Keratinocyte (primary cell): ENCODE results near the gene GSTM2. TPM values are rescaled to one million over a fixed set of nuclear protein-coding genes. Genes with fewer than 3 reads are reported as not detected.
"Not testable (repeated sequence)": the region's sequence is repeated elsewhere in the genome, so short reads cannot be mapped to it uniquely, and the experiment has no call there.

ENCODE experiments used
- DNase-seq: peaks from one replicate; pipeline ENCODE4 v3.0.0-alpha.2; 2011; ENCODE audit warnings: low read depth, missing footprints, low spot score
- FAIRE-seq: peaks from 2 replicates; lab custom pipeline; 2011; peaks lifted over from hg19 to GRCh38; lab: Jason Lieb, UNC
- H2AFZ ChIP-seq: 2 replicates; pipeline ENCODE4 v1.6.0; 2012; ENCODE audit warnings: low read length, control low read depth, inconsistent platforms; ENCODE audit not compliant: control insufficient read depth
- H3K27ac ChIP-seq: 2 replicates; pipeline ENCODE4 v1.5.1; 2011; ENCODE audit warnings: low read length; ENCODE audit not compliant: control insufficient read depth, insufficient read depth
- H3K27me3 ChIP-seq: 3 replicates; pipeline ENCODE4 v1.6.0; 2011; ENCODE audit warnings: low read length; ENCODE audit not compliant: control insufficient read depth, insufficient read depth; ENCODE audit errors: extremely low read depth
- H3K36me3 ChIP-seq, 2 experiments: 2 replicates in 1 of 2; 3 replicates in 1 of 2; pipeline ENCODE4 v1.5.1; 2011; ENCODE audit warnings: low read length in 2 of 2, mild to moderate bottlenecking in 1 of 2; ENCODE audit not compliant: control insufficient read depth in 2 of 2, insufficient read depth in 2 of 2; ENCODE audit errors: extremely low read depth in 1 of 2
- H3K4me1 ChIP-seq: 3 replicates; pipeline ENCODE4 v1.5.1; 2011; ENCODE audit warnings: low read length; ENCODE audit not compliant: control insufficient read depth, insufficient read depth; ENCODE audit errors: extremely low read depth
- H3K4me2 ChIP-seq: 3 replicates; pipeline ENCODE4 v1.6.0; 2011; ENCODE audit warnings: low read depth, low read length; ENCODE audit not compliant: control insufficient read depth, insufficient read depth; ENCODE audit errors: extremely low read depth
- H3K4me3 ChIP-seq, 3 experiments: fragments of 200-600 bp in 1 of 3; sonication (generic) in 1 of 3; 2 replicates in 2 of 3; 3 replicates in 1 of 3; pipeline ENCODE4 v1.5.1; 2011 to 2016; ENCODE audit warnings: low read length in 3 of 3, mild to moderate bottlenecking in 3 of 3, control low read depth in 2 of 3, inconsistent platforms in 1 of 3, low read depth in 1 of 3, mixed read lengths in 1 of 3, mixed run types in 1 of 3, moderate library complexity in 1 of 3; ENCODE audit not compliant: control insufficient read depth in 2 of 3, insufficient read depth in 2 of 3; ENCODE audit errors: extremely low read depth in 1 of 3
- H3K79me2 ChIP-seq: 2 replicates; pipeline ENCODE4 v1.6.0; 2012; ENCODE audit warnings: low read length; ENCODE audit not compliant: control insufficient read depth, insufficient read depth
- H3K9ac ChIP-seq: 3 replicates; pipeline ENCODE4 v1.6.0; 2011; ENCODE audit warnings: low read length; ENCODE audit not compliant: control insufficient read depth, insufficient read depth; ENCODE audit errors: extremely low read depth
- H3K9me1 ChIP-seq: 3 replicates; pipeline ENCODE4 v1.6.0; 2011; ENCODE audit warnings: low read length; ENCODE audit not compliant: control insufficient read depth, insufficient read depth; ENCODE audit errors: extremely low read depth
- H3K9me3 ChIP-seq: 2 replicates; pipeline ENCODE4 v1.5.1; 2012; ENCODE audit warnings: low read depth, low read length; ENCODE audit not compliant: control insufficient read depth
- H4K20me1 ChIP-seq: 3 replicates; pipeline ENCODE4 v1.6.0; 2011; ENCODE audit warnings: low read length; ENCODE audit not compliant: control insufficient read depth, insufficient read depth; ENCODE audit errors: extremely low read depth
- EZH2 ChIP-seq: IDR thresholded peaks from one replicate; pipeline ENCODE4 v1.6.1; 2012; ENCODE audit warnings: inconsistent platforms, mild to moderate bottlenecking, low read length, moderate library complexity
- dilution Hi-C: fragments of 300-500 bp; cut with MboI; formaldehyde crosslinking; loops from one replicate; pipeline ENCODE4 v1.7.0; 2020; ENCODE audit warnings: low sequenced_read_pairs; ENCODE audit not compliant: extremely low pct_ligation_motif_present
- polyA plus RNA-seq, 5 experiments: library from polyadenylated mRNA; depleted of rRNA in 3 of 5; stranded (reverse) in 3 of 5; stranded (forward) in 1 of 5; unstranded in 1 of 5; fragments of >200 nt; gene quantifications; 1 replicate in 1 of 5; 2 replicates in 3 of 5; 3 replicates in 1 of 5; pipeline versions ENCODE4 v1.2.1 to v1.2.3, GENCODE V29; 2011 to 2012; ENCODE audit warnings: missing spikeins in 2 of 5, low read depth in 1 of 5, low replicate concordance in 1 of 5
- TF ChIP-seq, protein P1 (sequence below), 3 experiments: IDR thresholded peaks in 1 of 3; conservative IDR thresholded peaks in 1 of 3; optimal IDR thresholded peaks in 1 of 3; 2 replicates in 2 of 3; 3 replicates in 1 of 3; pipeline versions ENCODE3 to v1.5.1; 2011; ENCODE audit warnings: low read length in 3 of 3, mild to moderate bottlenecking in 3 of 3, moderate library complexity in 2 of 3, control low read depth in 1 of 3, inconsistent platforms in 1 of 3; ENCODE audit not compliant: insufficient read depth in 2 of 3; ENCODE audit errors: extremely low read depth in 1 of 3

The GSTM2 gene
- polyA plus RNA-seq, 1 donor (not counting 4 experiments of a cell fraction or from before 2014, with no cell fraction given) = 11.1 TPM

DNA sequence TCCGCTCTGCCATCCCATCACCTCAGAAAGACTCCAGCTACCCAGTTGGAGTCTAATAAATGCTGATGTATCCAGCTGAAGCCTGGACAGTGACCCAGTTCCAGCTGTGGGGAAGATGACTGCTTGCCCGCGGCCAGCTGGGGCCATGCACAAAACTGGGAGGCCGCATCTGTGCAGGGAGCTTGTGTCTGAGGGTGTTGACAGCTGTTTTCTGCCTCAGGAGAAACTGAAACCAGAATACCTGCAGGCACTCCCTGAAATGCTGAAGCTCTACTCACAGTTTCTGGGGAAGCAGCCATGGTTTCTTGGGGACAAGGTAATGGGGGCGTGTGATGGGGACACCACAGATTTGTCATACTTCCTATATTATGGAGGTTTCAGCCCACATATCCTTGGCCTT, 3.2 kb downstream of the GSTM2 start:
- no peaks in the 10 kb centered on the region for H3K27me3 ChIP-seq
- no peak overlapping the region for H3K27ac ChIP-seq
- no peak overlapping the region for H3K4me3 ChIP-seq
- H3K9me1 ChIP-seq = no peaks in the 10 kb centered on the region
- FAIRE-seq = no peak
- H2AFZ ChIP-seq = no peak overlapping the region
- no peak overlapping the region for H3K4me2 ChIP-seq
- no peaks in the 10 kb centered on the region for H3K4me1 ChIP-seq
- H3K9ac ChIP-seq = no peak overlapping the region
- no peak for DNase-seq
- H3K9me3 ChIP-seq = no peaks in the 10 kb centered on the region
- no peaks in the 10 kb centered on the region for H4K20me1 ChIP-seq
- no peaks in the 10 kb centered on the region for H3K79me2 ChIP-seq
- TF ChIP-seq, protein P1, sequence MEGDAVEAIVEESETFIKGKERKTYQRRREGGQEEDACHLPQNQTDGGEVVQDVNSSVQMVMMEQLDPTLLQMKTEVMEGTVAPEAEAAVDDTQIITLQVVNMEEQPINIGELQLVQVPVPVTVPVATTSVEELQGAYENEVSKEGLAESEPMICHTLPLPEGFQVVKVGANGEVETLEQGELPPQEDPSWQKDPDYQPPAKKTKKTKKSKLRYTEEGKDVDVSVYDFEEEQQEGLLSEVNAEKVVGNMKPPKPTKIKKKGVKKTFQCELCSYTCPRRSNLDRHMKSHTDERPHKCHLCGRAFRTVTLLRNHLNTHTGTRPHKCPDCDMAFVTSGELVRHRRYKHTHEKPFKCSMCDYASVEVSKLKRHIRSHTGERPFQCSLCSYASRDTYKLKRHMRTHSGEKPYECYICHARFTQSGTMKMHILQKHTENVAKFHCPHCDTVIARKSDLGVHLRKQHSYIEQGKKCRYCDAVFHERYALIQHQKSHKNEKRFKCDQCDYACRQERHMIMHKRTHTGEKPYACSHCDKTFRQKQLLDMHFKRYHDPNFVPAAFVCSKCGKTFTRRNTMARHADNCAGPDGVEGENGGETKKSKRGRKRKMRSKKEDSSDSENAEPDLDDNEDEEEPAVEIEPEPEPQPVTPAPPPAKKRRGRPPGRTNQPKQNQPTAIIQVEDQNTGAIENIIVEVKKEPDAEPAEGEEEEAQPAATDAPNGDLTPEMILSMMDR (optimal IDR thresholded peaks at IDR 0.05 in 1 of 3, IDR thresholded peaks at IDR 0.05 in 1 of 3, conservative IDR thresholded peaks at IDR 0.05 in 1 of 3; ENCODE audit: extremely low read depth in 1 of 3, insufficient read depth in 2 of 3, low read length in 3 of 3) = no peak
- no peak for TF ChIP-seq EZH2
- H3K36me3 ChIP-seq = no peaks in the 10 kb centered on the region
- dilution Hi-C loops = no loop called here

DNA sequence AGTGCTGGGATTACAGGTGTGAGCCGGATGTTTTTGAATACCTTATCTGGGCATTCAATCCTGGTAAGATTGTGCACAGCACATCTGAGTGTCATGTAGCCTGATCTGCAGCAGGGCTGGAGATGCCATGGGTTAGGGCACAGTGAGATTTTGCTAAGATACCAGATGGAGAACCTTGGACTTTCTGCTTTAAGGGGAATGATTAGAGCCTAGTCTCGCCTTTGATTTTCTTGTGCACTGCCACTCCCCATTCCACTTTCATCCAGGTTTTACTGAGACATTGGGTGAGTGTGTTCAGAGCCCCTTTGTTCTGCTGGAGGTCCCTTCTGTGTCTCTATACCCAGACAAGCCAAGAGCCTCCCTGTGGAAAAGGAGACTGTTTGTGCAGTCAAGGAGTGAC, 6.0 kb downstream of the GSTM2 start:
- H3K79me2 ChIP-seq, H3K4me2 ChIP-seq, H3K9me1 ChIP-seq, H3K27ac ChIP-seq, H3K27me3 ChIP-seq, H4K20me1 ChIP-seq, H3K4me3 ChIP-seq, dilution Hi-C loops, H3K9me3 ChIP-seq, H2AFZ ChIP-seq, H3K9ac ChIP-seq, DNase-seq, FAIRE-seq, H3K4me1 ChIP-seq, H3K36me3 ChIP-seq: not testable (repeated sequence)

DNA sequence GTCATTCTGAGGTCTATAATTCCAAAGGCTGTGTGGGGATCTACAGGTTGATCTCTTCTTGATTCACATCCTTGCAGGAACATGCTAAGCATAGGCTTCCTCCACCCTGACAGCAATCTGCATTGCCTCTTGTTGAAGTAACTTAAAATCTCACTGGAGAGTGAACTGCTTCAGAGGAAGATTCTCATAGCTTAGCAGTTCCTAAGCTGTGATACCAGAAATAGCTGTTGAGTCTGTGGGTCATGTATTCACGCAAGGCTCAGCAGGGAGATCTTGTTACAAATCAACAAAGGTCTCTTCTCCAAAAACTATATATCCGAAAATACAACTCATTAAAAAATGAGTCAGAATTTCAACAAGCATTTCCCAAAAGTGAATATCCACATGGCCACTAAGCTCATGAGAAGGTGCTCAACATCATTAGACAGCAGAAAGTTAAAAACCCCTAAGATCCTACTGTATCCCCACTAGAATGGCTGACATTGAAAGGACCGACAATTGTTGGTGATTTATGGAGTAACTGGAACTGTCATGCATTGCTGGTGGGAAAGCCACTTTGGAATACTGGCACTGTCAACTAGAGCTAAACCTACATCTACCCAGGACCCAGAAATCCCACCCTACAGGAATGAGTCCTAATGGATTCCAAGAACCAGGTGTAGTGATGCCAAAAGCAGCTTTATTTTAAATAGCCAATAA, 9.0 kb downstream of the GSTM2 start:
- H3K9me1 ChIP-seq, H3K4me3 ChIP-seq, H3K4me1 ChIP-seq, dilution Hi-C loops, H3K79me2 ChIP-seq, H2AFZ ChIP-seq, FAIRE-seq, H3K9me3 ChIP-seq, H3K36me3 ChIP-seq, H4K20me1 ChIP-seq, H3K4me2 ChIP-seq, H3K27me3 ChIP-seq, H3K27ac ChIP-seq, DNase-seq, H3K9ac ChIP-seq: not testable (repeated sequence)
